ENCODE data around the gene ESPNL.

The ESPNL gene

DNA sequence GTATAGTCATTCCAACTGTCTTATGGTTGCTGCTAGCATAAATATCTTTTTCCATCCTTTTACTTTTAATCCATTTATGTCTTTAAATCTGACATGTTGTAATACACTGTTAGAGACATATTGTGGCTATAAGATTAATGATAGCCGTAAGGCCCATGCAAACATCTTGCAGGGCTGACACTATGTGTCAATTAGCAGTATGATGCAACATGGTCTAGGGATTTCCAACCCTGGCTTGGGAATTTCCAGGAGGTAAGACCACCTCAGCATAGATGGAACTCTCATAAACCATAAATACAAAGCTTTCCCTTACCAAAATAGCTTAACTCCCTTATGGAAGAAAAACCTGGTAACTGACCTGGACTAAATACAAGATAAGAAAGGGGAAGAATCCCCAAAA, 22.8 kb upstream of the ESPNL start:
- H3K27me3 ChIP-seq (ENCODE audit: insufficient read depth, low read length, poor library complexity) = no peaks in the 10 kb centered on the region
- no peak overlapping the region for H3K4me2 ChIP-seq (ENCODE audit: insufficient read depth, low read length)
- no peaks in the 10 kb centered on the region; the same call in none of the 2 replicates for H4K20me1 ChIP-seq (ENCODE audit: insufficient read depth, low read length)
- no peak overlapping the region for H3K27ac ChIP-seq (ENCODE audit: low read length)
- H3K4me1 ChIP-seq (ENCODE audit: insufficient read depth, low read length) = no peaks in the 10 kb centered on the region
- TF ChIP-seq, protein P1, sequence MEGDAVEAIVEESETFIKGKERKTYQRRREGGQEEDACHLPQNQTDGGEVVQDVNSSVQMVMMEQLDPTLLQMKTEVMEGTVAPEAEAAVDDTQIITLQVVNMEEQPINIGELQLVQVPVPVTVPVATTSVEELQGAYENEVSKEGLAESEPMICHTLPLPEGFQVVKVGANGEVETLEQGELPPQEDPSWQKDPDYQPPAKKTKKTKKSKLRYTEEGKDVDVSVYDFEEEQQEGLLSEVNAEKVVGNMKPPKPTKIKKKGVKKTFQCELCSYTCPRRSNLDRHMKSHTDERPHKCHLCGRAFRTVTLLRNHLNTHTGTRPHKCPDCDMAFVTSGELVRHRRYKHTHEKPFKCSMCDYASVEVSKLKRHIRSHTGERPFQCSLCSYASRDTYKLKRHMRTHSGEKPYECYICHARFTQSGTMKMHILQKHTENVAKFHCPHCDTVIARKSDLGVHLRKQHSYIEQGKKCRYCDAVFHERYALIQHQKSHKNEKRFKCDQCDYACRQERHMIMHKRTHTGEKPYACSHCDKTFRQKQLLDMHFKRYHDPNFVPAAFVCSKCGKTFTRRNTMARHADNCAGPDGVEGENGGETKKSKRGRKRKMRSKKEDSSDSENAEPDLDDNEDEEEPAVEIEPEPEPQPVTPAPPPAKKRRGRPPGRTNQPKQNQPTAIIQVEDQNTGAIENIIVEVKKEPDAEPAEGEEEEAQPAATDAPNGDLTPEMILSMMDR (IDR thresholded peaks at IDR 0.05; ENCODE audit: borderline replicate concordance, extremely low read depth, low read length, poor library complexity, severe bottlenecking) = no peak
- TF ChIP-seq EZH2 (IDR thresholded peaks at IDR 0.05; ENCODE audit: borderline replicate concordance, low read depth, low read length, severe bottlenecking) = no peak
- H3K4me3 ChIP-seq (ENCODE audit: low read depth in 1 of 2, low read length in 2 of 2) = no peak overlapping the region
- H2AFZ ChIP-seq (ENCODE audit: low read depth, low read length) = no peak overlapping the region
- peaks cover 8% of the 10 kb centered on the region; the same call in 1 of the 2 replicates for H3K79me2 ChIP-seq (ENCODE audit: insufficient read depth, low read length)
- H3K36me3 ChIP-seq (ENCODE audit: insufficient read depth, low read length) = peaks cover 69% of the 10 kb centered on the region
- no peaks in the 10 kb centered on the region for H3K9me3 ChIP-seq (ENCODE audit: insufficient read depth, low read length, severe bottlenecking)
- no peak for DNase-seq
- no peak overlapping the region for H3K9ac ChIP-seq (ENCODE audit: low read depth, low read length)
- ATAC-seq (ENCODE audit: insufficient read depth, low read depth) = no peak

GRCh38 chr2:238079874-238080327, 20.2 kb upstream of the ESPNL start:
- DNase-seq = no peak
- no peak overlapping the region for H3K4me2 ChIP-seq (ENCODE audit: insufficient read depth, low read length)
- no peaks in the 10 kb centered on the region for H3K4me1 ChIP-seq (ENCODE audit: insufficient read depth, low read length)
- H4K20me1 ChIP-seq (ENCODE audit: insufficient read depth, low read length) = no peaks in the 10 kb centered on the region; the same call in none of the 2 replicates
- no peaks in the 10 kb centered on the region for H3K9me3 ChIP-seq (ENCODE audit: insufficient read depth, low read length, severe bottlenecking)
- no peak overlapping the region for H2AFZ ChIP-seq (ENCODE audit: low read depth, low read length)
- H3K79me2 ChIP-seq (ENCODE audit: insufficient read depth, low read length) = peaks cover 8% of the 10 kb centered on the region; the same call in 1 of the 2 replicates
- H3K27ac ChIP-seq (ENCODE audit: low read length) = no peak overlapping the region
- peaks cover 75% of the 10 kb centered on the region for H3K36me3 ChIP-seq (ENCODE audit: insufficient read depth, low read length)
- ATAC-seq (ENCODE audit: insufficient read depth, low read depth) = no peak
- TF ChIP-seq EZH2 (IDR thresholded peaks at IDR 0.05; ENCODE audit: borderline replicate concordance, low read depth, low read length, severe bottlenecking) = no peak
- TF ChIP-seq, protein P1 (IDR thresholded peaks at IDR 0.05; ENCODE audit: borderline replicate concordance, extremely low read depth, low read length, poor library complexity, severe bottlenecking) = no peak
- H3K9ac ChIP-seq (ENCODE audit: low read depth, low read length) = no peak overlapping the region
- H3K27me3 ChIP-seq (ENCODE audit: insufficient read depth, low read length, poor library complexity) = no peaks in the 10 kb centered on the region
- no peak overlapping the region for H3K4me3 ChIP-seq (ENCODE audit: low read depth in 1 of 2, low read length in 2 of 2)

DNA sequence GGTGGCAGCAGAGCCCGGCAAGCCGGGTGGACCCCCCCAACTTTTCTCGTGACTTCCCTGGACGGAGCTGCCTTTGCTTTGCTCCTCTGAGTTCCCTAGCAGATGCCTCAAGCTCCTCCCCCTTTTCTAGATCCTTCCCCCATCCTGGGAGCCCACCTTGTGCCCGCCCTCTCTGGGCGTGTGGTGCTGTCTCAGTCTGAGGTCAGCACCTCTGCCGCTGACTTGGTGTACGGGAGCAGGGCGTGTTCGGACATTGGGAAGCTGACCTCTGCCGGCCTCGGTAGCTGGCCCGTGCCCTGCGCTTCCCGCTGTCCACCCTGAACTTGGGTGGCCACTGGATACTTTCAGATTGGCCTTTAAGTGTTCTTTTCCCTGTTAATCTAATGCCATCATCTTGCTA, 19.6 kb upstream of the ESPNL start:
- Histone ChIP-seq H3K27ac (ENCODE audit: low read length) (no peak overlapping the region), H2AFZ (ENCODE audit: low read depth, low read length) (no peak overlapping the region), H3K27me3 (ENCODE audit: insufficient read depth, low read length, poor library complexity) (no peaks in the 10 kb centered on the region), H4K20me1 (ENCODE audit: insufficient read depth, low read length) (no peaks in the 10 kb centered on the region; the same call in none of the 2 replicates), H3K4me1 (ENCODE audit: insufficient read depth, low read length) (no peaks in the 10 kb centered on the region), H3K9me3 (ENCODE audit: insufficient read depth, low read length, severe bottlenecking) (no peaks in the 10 kb centered on the region), H3K9ac (ENCODE audit: low read depth, low read length) (no peak overlapping the region), H3K4me2 (ENCODE audit: insufficient read depth, low read length) (no peak overlapping the region), H3K36me3 (ENCODE audit: insufficient read depth, low read length) (peaks cover 79% of the 10 kb centered on the region), H3K4me3 (ENCODE audit: low read depth in 1 of 2, low read length in 2 of 2) (no peak overlapping the region), H3K79me2 (ENCODE audit: insufficient read depth, low read length) (peaks cover 8% of the 10 kb centered on the region; the same call in 1 of the 2 replicates)
- TF ChIP-seq EZH2 (IDR thresholded peaks at IDR 0.05; ENCODE audit: borderline replicate concordance, low read depth, low read length, severe bottlenecking) = no peak
- TF ChIP-seq, protein P1 (IDR thresholded peaks at IDR 0.05; ENCODE audit: borderline replicate concordance, extremely low read depth, low read length, poor library complexity, severe bottlenecking) = no peak
- ATAC-seq (ENCODE audit: insufficient read depth, low read depth) (no peak), DNase-seq (no peak)

Measured in DND-41 (cell line).